SK-N-SH treated with all-trans-retinoic acid at 6 μM for 48 hours (cell line): ENCODE data around the gene GRID1.

Experiments used
- ATAC-seq: fragments of 200-7000 bp; cut with Tn5 transposase; 3 replicates; pipeline ENCODE4 v1.9.1; 2020; ENCODE audit warnings: mild to moderate bottlenecking, moderate library complexity
- ARNTL ChIP-seq: fragments of 450-650 bp; formaldehyde crosslinking; IDR thresholded peaks from 2 replicates; pipeline ENCODE4 v1.5.0; 2020; ENCODE audit warnings: low read depth, mild to moderate bottlenecking, moderate library complexity, borderline replicate concordance
- BACH2 ChIP-seq: fragments of 250-450 bp; sonication (Bioruptor Pico); IDR thresholded peaks from 2 replicates; pipeline ENCODE4 v1.9.0; 2021; ENCODE audit warnings: mild to moderate bottlenecking, borderline replicate concordance
- CSDC2 ChIP-seq: fragments of 250-450 bp; sonication (Bioruptor Pico); IDR thresholded peaks from 2 replicates; pipeline ENCODE4 v1.5.0; 2020; ENCODE audit warnings: mild to moderate bottlenecking, moderate library complexity
- ESRRG ChIP-seq: fragments of 250-450 bp; sonication (Bioruptor Pico); IDR thresholded peaks from 2 replicates; pipeline ENCODE4 v1.6.1; 2021; ENCODE audit warnings: mild to moderate bottlenecking
- GLIS3 ChIP-seq: fragments of 250-450 bp; sonication (Bioruptor Pico); IDR thresholded peaks from 2 replicates; pipeline ENCODE4 v1.5.0; 2020; ENCODE audit warnings: mild to moderate bottlenecking, moderate library complexity
- OSR1 ChIP-seq: fragments of 250-450 bp; sonication (Bioruptor Pico); IDR thresholded peaks from 2 replicates; pipeline ENCODE4 v1.8.0; 2022; ENCODE audit warnings: moderate library complexity, mild to moderate bottlenecking, inconsistent platforms
- POU6F1 ChIP-seq: fragments of 250-450 bp; sonication (Bioruptor Pico); IDR thresholded peaks from 2 replicates; pipeline ENCODE4 v1.8.0; 2021; ENCODE audit warnings: low read depth, mild to moderate bottlenecking, moderate library complexity, borderline replicate concordance
- PPARA ChIP-seq: fragments of 250-450 bp; sonication (Bioruptor Pico); IDR thresholded peaks from 2 replicates; pipeline ENCODE4 v1.5.0; 2020; ENCODE audit warnings: mild to moderate bottlenecking, borderline replicate concordance
- TCF4 ChIP-seq: fragments of 250-450 bp; sonication (Bioruptor Pico); IDR thresholded peaks from 2 replicates; pipeline ENCODE4 v1.8.0; 2021; ENCODE audit warnings: mild to moderate bottlenecking, moderate library complexity, borderline replicate concordance
- TOX ChIP-seq: fragments of 250-450 bp; sonication (Bioruptor Pico); IDR thresholded peaks from 2 replicates; pipeline ENCODE4 v1.8.0; 2021; ENCODE audit warnings: mild to moderate bottlenecking, moderate library complexity, borderline replicate concordance
- TSHZ2 ChIP-seq: fragments of 250-450 bp; sonication (Bioruptor Pico); IDR thresholded peaks from 2 replicates; pipeline ENCODE4 v1.5.0; 2020; ENCODE audit warnings: mild to moderate bottlenecking, moderate library complexity
- ZFP3 ChIP-seq: fragments of 250-450 bp; sonication (Bioruptor Pico); IDR thresholded peaks from 2 replicates; pipeline ENCODE4 v1.5.0; 2020; ENCODE audit warnings: mild to moderate bottlenecking, moderate library complexity
- ZFP30 ChIP-seq: fragments of 450-650 bp; formaldehyde crosslinking; IDR thresholded peaks from 2 replicates; pipeline ENCODE4 v1.5.0; 2022; ENCODE audit warnings: mild to moderate bottlenecking, moderate library complexity
- ZNF565 ChIP-seq: fragments of 450-650 bp; formaldehyde crosslinking; conservative IDR thresholded peaks from 2 replicates; pipeline ENCODE4 v1.5.0; 2020; ENCODE audit warnings: low read depth, mild to moderate bottlenecking, moderate library complexity
- ZNF70 ChIP-seq: fragments of 450-650 bp; formaldehyde crosslinking; IDR thresholded peaks from 2 replicates; pipeline ENCODE4 v1.5.0; 2020; ENCODE audit warnings: mild to moderate bottlenecking, moderate library complexity
- ZNF8 ChIP-seq: fragments of 450-650 bp; formaldehyde crosslinking; IDR thresholded peaks from 2 replicates; pipeline ENCODE4 v1.5.0; 2020; ENCODE audit warnings: mild to moderate bottlenecking, moderate library complexity
- TF ChIP-seq, protein P1 (sequence below): fragments of 250-450 bp; sonication (Bioruptor Pico); IDR thresholded peaks from 2 replicates; pipeline ENCODE4 v1.8.0; 2020; ENCODE audit warnings: mild to moderate bottlenecking, moderate library complexity, borderline replicate concordance
- TF ChIP-seq, protein P2 (sequence below): fragments of 250-450 bp; sonication (Bioruptor Pico); IDR thresholded peaks from 2 replicates; pipeline ENCODE4 v1.5.1; 2021; ENCODE audit warnings: mild to moderate bottlenecking, moderate library complexity

The GRID1 gene

DNA sequence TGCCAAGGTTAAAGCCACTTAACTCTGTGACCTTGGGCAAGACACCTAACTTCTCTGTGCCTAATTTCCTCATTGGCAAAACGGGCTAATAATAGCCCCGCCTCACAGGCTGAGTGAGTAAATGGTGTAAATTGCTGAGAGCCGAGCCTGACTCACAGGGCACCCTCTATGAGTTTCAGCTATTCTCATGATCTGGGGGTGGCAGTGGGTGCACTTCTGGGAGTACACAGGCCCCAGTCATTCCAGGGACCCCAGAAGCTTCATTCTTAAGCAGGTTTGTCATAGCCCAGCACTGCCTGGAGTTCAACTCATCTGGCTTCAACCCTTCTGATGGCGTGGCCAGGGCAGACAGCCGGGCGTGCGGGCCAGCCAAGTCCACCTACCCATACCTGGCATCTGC, 137.2 kb downstream of the GRID1 start (continued):
- TF ChIP-seq TSHZ2 (CRISPR knock-in tag): no peak
- TF ChIP-seq ARNTL (CRISPR knock-in tag): no peak

DNA sequence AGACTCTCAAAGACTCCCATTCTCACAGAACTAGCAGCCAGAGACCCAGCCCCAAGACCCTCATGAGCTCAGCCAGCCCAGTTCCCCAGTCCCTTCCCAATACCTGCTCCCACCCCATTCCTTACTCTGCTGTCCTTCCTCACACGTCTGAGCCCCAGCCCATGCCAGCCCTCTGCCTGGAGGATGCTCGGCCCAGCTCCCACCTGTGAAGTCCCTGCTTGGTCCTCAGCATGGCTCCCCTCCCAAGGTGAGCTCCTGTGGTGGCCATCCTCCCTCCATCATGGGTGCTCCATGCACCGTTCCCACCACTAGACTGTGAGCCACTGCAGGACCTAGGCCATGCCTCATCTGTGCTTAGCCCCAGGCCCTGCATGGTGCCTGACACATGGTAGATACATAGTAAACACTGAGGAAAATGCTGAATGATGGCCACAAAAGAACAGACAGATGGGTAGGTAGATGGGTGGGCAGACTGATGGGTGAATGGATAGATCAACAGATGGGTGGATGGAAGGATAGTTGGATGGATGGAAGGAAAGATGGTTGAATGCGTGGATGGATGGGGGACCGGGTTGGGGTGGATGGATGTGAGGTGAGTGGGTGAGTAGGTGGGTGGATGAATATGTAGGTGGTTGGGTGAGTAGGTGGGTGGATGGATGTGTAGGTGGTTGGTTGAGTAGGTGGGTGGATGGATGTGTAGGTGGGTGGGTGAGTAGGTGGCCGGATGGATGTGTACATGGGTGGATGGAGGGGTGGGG, 138.9 kb downstream of the GRID1 start:
- TF ChIP-seq BACH2 (CRISPR knock-in tag): no peak
- TF ChIP-seq, protein P1, sequence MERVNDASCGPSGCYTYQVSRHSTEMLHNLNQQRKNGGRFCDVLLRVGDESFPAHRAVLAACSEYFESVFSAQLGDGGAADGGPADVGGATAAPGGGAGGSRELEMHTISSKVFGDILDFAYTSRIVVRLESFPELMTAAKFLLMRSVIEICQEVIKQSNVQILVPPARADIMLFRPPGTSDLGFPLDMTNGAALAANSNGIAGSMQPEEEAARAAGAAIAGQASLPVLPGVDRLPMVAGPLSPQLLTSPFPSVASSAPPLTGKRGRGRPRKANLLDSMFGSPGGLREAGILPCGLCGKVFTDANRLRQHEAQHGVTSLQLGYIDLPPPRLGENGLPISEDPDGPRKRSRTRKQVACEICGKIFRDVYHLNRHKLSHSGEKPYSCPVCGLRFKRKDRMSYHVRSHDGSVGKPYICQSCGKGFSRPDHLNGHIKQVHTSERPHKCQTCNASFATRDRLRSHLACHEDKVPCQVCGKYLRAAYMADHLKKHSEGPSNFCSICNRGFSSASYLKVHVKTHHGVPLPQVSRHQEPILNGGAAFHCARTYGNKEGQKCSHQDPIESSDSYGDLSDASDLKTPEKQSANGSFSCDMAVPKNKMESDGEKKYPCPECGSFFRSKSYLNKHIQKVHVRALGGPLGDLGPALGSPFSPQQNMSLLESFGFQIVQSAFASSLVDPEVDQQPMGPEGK: no peak
- no peak for TF ChIP-seq TSHZ2 (CRISPR knock-in tag)
- TF ChIP-seq TOX (CRISPR knock-in tag): no peak
- TF ChIP-seq ZFP30: no peak
- TF ChIP-seq ZNF8: no peak
- TF ChIP-seq OSR1 (CRISPR knock-in tag): no peak
- no peak for TF ChIP-seq CSDC2
- no peak for TF ChIP-seq POU6F1 (CRISPR knock-in tag)
- no peak for TF ChIP-seq TCF4 (CRISPR knock-in tag)
- TF ChIP-seq ARNTL (CRISPR knock-in tag): no peak
- no peak for TF ChIP-seq ZFP3 (CRISPR knock-in tag)
- TF ChIP-seq, all 23 proteins: peak for 0
- ATAC-seq: no peak

- TF ChIP-seq ESRRG (CRISPR knock-in tag) (no peak), TCF4 (CRISPR knock-in tag) (no peak), BACH2 (CRISPR knock-in tag) (no peak), GLIS3 (CRISPR knock-in tag) (no peak), POU6F1 (CRISPR knock-in tag) (no peak), ZNF70 (CRISPR knock-in tag) (no peak), ZNF565 (CRISPR knock-in tag) (no peak), OSR1 (CRISPR knock-in tag) (no peak), ZFP3 (CRISPR knock-in tag) (no peak), TSHZ2 (CRISPR knock-in tag) (no peak), PPARA (CRISPR knock-in tag) (no peak), ARNTL (CRISPR knock-in tag) (no peak), ZNF8 (no peak)
- TF ChIP-seq, protein P2, sequence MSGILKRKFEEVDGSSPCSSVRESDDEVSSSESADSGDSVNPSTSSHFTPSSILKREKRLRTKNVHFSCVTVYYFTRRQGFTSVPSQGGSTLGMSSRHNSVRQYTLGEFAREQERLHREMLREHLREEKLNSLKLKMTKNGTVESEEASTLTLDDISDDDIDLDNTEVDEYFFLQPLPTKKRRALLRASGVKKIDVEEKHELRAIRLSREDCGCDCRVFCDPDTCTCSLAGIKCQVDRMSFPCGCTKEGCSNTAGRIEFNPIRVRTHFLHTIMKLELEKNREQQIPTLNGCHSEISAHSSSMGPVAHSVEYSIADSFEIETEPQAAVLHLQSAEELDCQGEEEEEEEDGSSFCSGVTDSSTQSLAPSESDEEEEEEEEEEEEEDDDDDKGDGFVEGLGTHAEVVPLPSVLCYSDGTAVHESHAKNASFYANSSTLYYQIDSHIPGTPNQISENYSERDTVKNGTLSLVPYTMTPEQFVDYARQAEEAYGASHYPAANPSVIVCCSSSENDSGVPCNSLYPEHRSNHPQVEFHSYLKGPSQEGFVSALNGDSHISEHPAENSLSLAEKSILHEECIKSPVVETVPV: no peak
- no peak for ATAC-seq
Observed at GRCh38 chr10:86226781-86227201, 139.8 kb downstream of the GRID1 start.
